GM18526 (cell line): ENCODE data around the gene STMND1.

Source experiments
- POLR2A ChIP-seq: IDR thresholded peaks from 3 replicates; pipeline ENCODE4 v1.6.1; 2011; ENCODE audit not compliant: insufficient read length; ENCODE audit errors: extremely low read depth

STMND1 gene

GRCh38 chr6:17149571-17149970 is 47.7 kb downstream of the STMND1 start:
- no peak for TF ChIP-seq POLR2A

GRCh38 chr6:17150096-17150495 is 48.2 kb downstream of the STMND1 start:
- no peak for TF ChIP-seq POLR2A

GRCh38 chr6:17151888-17152287 is 50.0 kb downstream of the STMND1 start:
- no peak for TF ChIP-seq POLR2A

GRCh38 chr6:17152703-17153102 is 50.9 kb downstream of the STMND1 start:
- no peak for TF ChIP-seq POLR2A

DNA sequence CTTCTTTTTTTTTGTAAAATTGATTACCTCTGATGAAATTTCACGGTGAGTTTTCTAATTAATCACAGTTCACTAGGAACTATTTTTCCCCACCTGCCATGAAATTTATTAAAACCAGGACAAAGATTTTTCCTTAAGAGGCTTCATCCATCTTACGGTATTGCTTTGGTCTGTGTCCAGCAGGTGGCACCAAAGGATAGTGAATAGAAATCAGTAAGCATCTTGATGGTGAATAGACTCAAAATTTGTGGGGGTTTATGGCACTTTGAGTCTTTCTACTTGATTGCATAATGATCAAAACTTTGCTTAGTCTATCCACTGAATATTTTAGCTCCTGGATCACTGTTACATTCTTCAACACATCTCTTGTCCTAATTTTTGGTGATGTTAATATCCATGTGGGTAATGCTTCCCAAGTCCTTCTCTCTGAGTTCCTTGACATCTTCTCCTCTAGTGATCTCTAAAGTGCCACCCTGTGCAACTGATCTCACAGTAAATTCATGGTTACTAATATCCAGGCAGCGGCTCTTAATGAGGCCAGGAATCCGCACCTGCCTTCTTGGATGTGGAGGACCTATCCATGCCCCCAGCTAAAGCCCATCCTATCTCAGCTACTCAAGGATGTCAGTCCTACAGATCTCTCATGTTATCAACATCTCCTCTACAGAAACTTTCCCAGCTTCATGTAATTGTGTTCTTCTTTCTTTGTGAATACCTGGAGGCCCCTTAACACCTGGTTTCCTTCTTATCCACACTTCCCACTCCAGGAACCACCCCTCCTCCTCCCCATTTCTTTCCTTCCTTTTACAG is 54.5 kb downstream of the STMND1 start:
- TF ChIP-seq POLR2A: no peak

- no peak for TF ChIP-seq POLR2A
Measured at GRCh38 chr6:17156966-17157365, 55.1 kb downstream of the STMND1 start.

DNA sequence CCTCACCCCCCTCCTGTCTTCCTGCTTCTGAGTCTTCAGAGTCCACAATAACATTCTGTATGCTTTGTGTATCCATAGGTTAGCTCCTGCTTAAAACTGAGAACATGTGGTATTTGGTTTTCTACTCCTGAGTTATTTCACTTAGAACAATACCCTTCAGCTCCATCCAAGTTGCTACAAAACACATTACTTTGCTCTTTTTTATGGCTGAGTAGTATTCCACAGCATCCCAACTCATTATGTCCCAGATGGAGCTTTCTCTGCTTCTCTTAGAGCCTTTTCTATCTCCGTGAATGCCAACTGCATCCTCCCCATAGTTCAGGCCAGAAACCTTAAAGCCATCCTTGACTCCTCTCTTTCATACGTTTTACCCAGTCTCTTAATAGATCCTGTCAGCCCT is 55.8 kb downstream of the STMND1 start:
- TF ChIP-seq POLR2A: no peak

DNA sequence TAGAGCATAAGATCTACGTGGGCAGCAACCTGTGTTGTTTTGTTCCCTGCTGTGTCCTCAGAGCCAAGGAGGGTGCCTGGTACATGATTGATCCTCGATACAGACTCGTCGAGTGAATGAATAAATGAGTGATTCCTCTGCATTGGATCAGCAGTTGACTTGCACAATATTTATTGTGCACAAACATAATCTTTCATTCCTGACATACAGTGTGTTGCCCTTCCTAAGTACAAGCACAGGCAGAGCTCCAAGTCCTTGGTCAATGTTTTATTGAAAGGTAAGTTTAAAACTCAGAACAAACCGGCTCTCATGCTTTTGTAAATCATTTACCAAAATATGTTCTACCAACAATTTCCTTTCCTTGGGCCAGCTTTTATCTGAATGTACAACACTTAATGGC is 57.4 kb downstream of the STMND1 start:
- TF ChIP-seq POLR2A: no peak

DNA sequence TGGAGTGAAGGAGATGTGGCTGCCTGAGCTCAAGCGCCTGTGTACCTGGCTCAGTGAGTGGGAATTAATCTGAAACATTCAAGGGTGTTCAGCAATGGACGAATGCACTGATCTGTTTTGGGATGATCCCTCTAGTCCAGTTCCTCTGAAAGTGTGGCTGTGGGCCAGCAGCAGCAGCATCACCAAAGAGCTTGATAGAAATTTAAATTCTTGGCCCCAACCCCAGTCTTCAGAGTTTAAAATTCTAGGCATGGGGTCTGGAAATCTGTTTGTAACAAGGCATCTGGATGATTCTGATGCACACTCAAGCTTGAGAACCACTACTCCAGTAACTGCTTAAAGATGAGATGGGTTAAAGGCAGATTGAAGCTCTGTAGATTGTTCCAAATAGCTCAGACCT is 59.2 kb downstream of the STMND1 start:
- TF ChIP-seq POLR2A: no peak

DNA sequence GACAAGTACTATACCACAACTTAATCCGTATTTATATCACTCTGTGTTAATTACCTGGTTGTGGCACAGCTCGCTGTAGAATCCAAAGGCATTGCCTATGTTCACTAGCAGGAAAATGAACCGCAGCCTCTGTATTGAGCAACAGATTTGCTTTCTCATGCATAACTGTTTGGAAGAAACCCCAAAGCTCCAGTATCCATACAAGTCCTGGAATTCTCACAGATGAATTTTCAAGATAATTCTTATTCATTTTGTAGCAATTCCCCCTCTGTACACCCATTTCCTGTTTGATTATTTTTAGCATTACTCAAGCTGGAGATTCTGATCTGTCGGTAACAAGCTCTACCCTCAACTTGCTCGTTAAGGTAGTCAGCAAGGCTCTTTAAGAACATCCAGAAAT is 63.5 kb downstream of the STMND1 start:
- no peak for TF ChIP-seq POLR2A

GRCh38 chr6:17167327-17167979 is 65.6 kb downstream of the STMND1 start:
- no peak for TF ChIP-seq POLR2A

DNA sequence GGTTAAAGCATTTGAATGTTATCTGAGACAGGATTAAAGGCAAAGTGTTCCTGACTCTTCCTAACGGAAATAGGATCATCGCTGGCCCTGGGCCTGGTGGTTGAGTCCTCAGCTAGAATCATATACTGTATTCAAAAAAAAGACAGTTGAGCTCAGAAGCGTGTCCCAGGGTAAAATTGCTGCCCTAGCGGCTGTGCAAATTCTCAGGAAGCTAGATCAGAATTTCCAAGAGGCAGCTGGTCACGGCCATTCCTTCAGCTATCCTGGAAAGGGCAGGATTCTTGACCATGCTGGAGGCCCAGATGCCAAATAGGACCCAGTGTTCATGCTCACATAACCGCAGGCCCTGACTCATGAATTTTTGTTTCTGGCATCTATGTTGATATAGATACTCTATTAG is 67.4 kb downstream of the STMND1 start:
- TF ChIP-seq POLR2A: no peak

DNA sequence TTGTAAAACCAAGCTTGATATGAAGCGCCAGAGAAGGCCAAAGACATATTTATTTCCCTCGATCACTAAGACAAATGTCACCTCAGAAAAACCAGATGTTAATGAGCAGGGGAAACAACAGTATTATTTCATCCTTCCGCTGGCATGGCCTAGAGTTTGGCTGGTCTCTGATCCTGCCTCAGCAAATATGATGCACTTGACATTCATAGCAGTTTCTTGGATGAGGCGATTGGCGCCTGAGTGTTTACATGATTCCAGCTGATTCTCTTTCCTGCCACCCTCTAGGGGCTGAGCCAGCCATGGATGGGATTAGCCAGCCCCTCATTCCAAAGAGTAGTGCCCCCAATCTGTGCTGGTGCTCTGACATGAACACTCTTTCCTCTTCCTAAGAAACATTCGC is 67.9 kb downstream of the STMND1 start:
- TF ChIP-seq POLR2A: no peak

- no peak for TF ChIP-seq POLR2A
Measured at GRCh38 chr6:17172836-17173470, 71.1 kb downstream of the STMND1 start.

GRCh38 chr6:17178326-17178725 is 76.5 kb downstream of the STMND1 start:
- TF ChIP-seq POLR2A: no peak
